Fibroblast of lung (primary cell): ENCODE data around the gene POLR1H. TPM values are rescaled to one million over a fixed set of nuclear protein-coding genes. Genes with fewer than 3 reads are reported as not detected.

ENCODE experiments used
- DNase-seq, 2 donors: peaks; one replicate each; pipeline versions ENCODE4 v3.0.0 to v3.0.0-alpha.2; 2010; ENCODE audit warnings: low read depth in 2 of 2
- H2AFZ ChIP-seq: 2 replicates; pipeline ENCODE4 v1.5.1; 2012; ENCODE audit warnings: low read length, control low read depth, inconsistent platforms
- H3K27ac ChIP-seq: 2 replicates; pipeline ENCODE4 v1.5.1; 2011; ENCODE audit warnings: low read length, control low read depth; ENCODE audit not compliant: insufficient read depth
- H3K27me3 ChIP-seq: 2 replicates; pipeline ENCODE4 v1.5.1; 2011; ENCODE audit warnings: mild to moderate bottlenecking, low read length; ENCODE audit not compliant: control insufficient read depth, insufficient read depth
- H3K36me3 ChIP-seq: 2 replicates; pipeline ENCODE4 v1.5.1; 2011; ENCODE audit warnings: low read length; ENCODE audit not compliant: control insufficient read depth, insufficient read depth
- H3K4me1 ChIP-seq: 2 replicates; pipeline ENCODE4 v1.5.1; 2011; ENCODE audit warnings: low read length; ENCODE audit not compliant: control insufficient read depth, insufficient read depth; ENCODE audit errors: extremely low read depth
- H3K4me2 ChIP-seq: 2 replicates; pipeline ENCODE4 v1.5.1; 2011; ENCODE audit warnings: low read length, control low read depth; ENCODE audit not compliant: insufficient read depth; ENCODE audit errors: extremely low read depth
- H3K4me3 ChIP-seq, 4 experiments: fragments of 200-600 bp in 1 of 4; sonication (generic) in 1 of 4; replicated peaks in 1 of 4; 2 replicates each; pipeline ENCODE4 v1.5.1; 2011 to 2016; ENCODE audit warnings: low read length in 4 of 4, low read depth in 3 of 4, mild to moderate bottlenecking in 3 of 4, control low read depth in 2 of 4, inconsistent platforms in 1 of 4, mixed read lengths in 1 of 4; ENCODE audit not compliant: insufficient read depth in 1 of 4; ENCODE audit errors: control extremely low read depth in 1 of 4
- H3K79me2 ChIP-seq: 2 replicates; pipeline ENCODE4 v1.5.1; 2012; ENCODE audit warnings: mild to moderate bottlenecking, low read length, inconsistent platforms; ENCODE audit not compliant: control insufficient read depth, insufficient read depth
- H3K9ac ChIP-seq: 2 replicates; pipeline ENCODE4 v1.5.1; 2011; ENCODE audit warnings: mild to moderate bottlenecking, low read length, control low read depth; ENCODE audit not compliant: insufficient read depth
- H3K9me3 ChIP-seq: 2 replicates; pipeline ENCODE4 v1.5.1; 2012; ENCODE audit warnings: low read depth, low read length; ENCODE audit not compliant: control insufficient read depth, insufficient read depth
- H4K20me1 ChIP-seq: 2 replicates; pipeline ENCODE4 v1.5.1; 2011; ENCODE audit warnings: low read length; ENCODE audit not compliant: control insufficient read depth, insufficient read depth; ENCODE audit errors: extremely low read depth
- CTCF ChIP-seq, 2 donors: IDR thresholded peaks in 1 of 2; conservative IDR thresholded peaks in 1 of 2; 1 replicate in 1 of 2; 2 replicates in 1 of 2; pipeline ENCODE4 v1.5.1; 2011 to 2012; ENCODE audit warnings: low read length in 2 of 2, control low read depth in 1 of 2, inconsistent platforms in 1 of 2, low read depth in 1 of 2, mild to moderate bottlenecking in 1 of 2
- EZH2 ChIP-seq: IDR thresholded peaks from 2 replicates; pipeline ENCODE4 v1.5.1; 2012; ENCODE audit warnings: low read length, control low read depth, mild to moderate bottlenecking; ENCODE audit errors: missing control alignments
- polyA plus RNA-seq, 2 donors: library from polyadenylated mRNA; depleted of rRNA in 1 of 2; stranded (reverse) in 1 of 2; unstranded in 1 of 2; fragments of >200 nt; gene quantifications; 2 replicates each; pipeline ENCODE4 v1.2.1, GENCODE V29; 2011 to 2012; ENCODE audit warnings: missing spikeins in 1 of 2
- total RNA-seq: library from RNA; depleted of rRNA; stranded (reverse); fragments of >200 nt; gene quantifications from 2 replicates; pipeline ENCODE4 v1.2.1, GENCODE V29; 2014

POLR1H gene
- total and polyA plus RNA-seq, 2 donors (not counting 1 experiment from before 2014, with no cell fraction given) = 25.0 to 46.1 TPM

- no peaks in the 10 kb centered on the region for H4K20me1 ChIP-seq
- no peak overlapping the region for H3K4me2 ChIP-seq
- H3K4me3 ChIP-seq = no peak overlapping the region
- H2AFZ ChIP-seq = no peak overlapping the region
- H3K9me3 ChIP-seq = no peaks in the 10 kb centered on the region
- H3K9ac ChIP-seq = no peak overlapping the region
- H3K79me2 ChIP-seq = no peaks in the 10 kb centered on the region
- H3K27me3 ChIP-seq = peaks cover 39% of the 10 kb centered on the region
- no peaks in the 10 kb centered on the region for H3K36me3 ChIP-seq
- TF ChIP-seq EZH2 (no peak), CTCF (conservative IDR thresholded peaks at IDR 0.05 in 1 of 2, IDR thresholded peaks at IDR 0.05 in 1 of 2; ENCODE audit: low read depth in 1 of 2, low read length in 2 of 2) (no peak)
- peaks cover 6% of the 10 kb centered on the region for H3K4me1 ChIP-seq
- no peak overlapping the region for H3K27ac ChIP-seq
- no peak for DNase-seq
These were observed 35.8 kb downstream of the POLR1H start for GRCh38 chr6:30096829-30097228.

DNA sequence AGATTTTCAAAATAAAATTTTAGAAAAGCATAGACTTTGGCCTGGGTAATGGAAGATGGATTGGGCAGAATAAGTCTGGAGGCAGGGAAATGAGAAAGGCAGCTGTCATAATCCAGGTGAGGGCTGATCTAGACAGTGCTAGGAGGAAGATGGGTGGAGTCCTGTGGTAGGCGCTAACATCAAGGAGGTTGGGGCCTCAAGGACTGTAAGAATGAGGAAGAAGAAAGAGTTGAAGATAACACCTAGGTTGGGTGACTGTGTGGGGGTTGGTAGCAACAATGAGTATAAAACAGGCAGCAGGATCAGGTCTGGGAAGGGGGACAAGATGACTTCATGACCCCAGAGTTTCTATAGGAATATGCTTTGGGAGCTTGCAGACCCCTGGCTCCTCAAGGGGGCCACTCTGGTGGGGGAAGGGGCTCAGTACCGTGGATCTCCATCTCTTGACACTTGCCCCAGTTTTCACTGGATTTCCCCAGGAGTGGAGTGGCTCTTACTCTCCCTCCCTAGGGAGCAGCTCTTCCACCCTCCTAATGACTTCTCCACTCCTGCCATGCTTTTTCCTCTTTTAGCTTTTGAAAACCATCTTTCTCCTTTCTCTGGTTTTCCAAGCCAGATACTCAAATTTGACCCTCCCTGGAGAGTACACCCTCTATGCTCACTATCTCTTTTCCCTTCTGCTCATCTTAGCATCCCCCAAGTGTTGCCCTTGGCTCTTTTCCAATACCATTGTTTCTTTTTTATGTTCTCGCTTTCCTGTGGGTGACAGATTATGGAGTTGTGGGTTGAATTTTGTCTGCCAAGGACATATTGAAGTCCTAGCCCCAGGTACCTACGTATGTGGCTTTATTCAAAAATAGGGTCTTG is 37.1 kb downstream of the POLR1H start:
- Histone ChIP-seq H3K4me1 (peaks cover 3% of the 10 kb centered on the region), H3K9ac (no peak overlapping the region), H3K9me3 (no peaks in the 10 kb centered on the region), H3K36me3 (no peaks in the 10 kb centered on the region), H3K4me3 (no peak overlapping the region), H2AFZ (no peak overlapping the region), H3K4me2 (no peak overlapping the region), H3K79me2 (no peaks in the 10 kb centered on the region), H4K20me1 (no peaks in the 10 kb centered on the region), H3K27ac (no peak overlapping the region), H3K27me3 (peaks cover 39% of the 10 kb centered on the region)
- TF ChIP-seq CTCF (conservative IDR thresholded peaks at IDR 0.05 in 1 of 2, IDR thresholded peaks at IDR 0.05 in 1 of 2; ENCODE audit: low read depth in 1 of 2, low read length in 2 of 2) (no peak), EZH2 (no peak)
- DNase-seq = no peak

- H3K9ac ChIP-seq = no peak overlapping the region
- DNase-seq = no peak
- peaks cover 39% of the 10 kb centered on the region for H3K27me3 ChIP-seq
- peak overlapping the region; percentile 73 for H3K4me2 ChIP-seq
- H3K27ac ChIP-seq = no peak overlapping the region
- H4K20me1 ChIP-seq = no peaks in the 10 kb centered on the region
- peaks cover 3% of the 10 kb centered on the region for H3K4me1 ChIP-seq
- no peaks in the 10 kb centered on the region for H3K79me2 ChIP-seq
- no peaks in the 10 kb centered on the region for H3K36me3 ChIP-seq
- no peak overlapping the region for H2AFZ ChIP-seq
- H3K4me3 ChIP-seq = no peak overlapping the region
- TF ChIP-seq EZH2 (no peak), CTCF (conservative IDR thresholded peaks at IDR 0.05 in 1 of 2, IDR thresholded peaks at IDR 0.05 in 1 of 2; ENCODE audit: low read depth in 1 of 2, low read length in 2 of 2) (no peak)
- no peaks in the 10 kb centered on the region for H3K9me3 ChIP-seq
These were observed 39.1 kb downstream of the POLR1H start for GRCh38 chr6:30100154-30100553.
